Measurements from ENCODE around the gene LOXL3.

Gene LOXL3

DNA sequence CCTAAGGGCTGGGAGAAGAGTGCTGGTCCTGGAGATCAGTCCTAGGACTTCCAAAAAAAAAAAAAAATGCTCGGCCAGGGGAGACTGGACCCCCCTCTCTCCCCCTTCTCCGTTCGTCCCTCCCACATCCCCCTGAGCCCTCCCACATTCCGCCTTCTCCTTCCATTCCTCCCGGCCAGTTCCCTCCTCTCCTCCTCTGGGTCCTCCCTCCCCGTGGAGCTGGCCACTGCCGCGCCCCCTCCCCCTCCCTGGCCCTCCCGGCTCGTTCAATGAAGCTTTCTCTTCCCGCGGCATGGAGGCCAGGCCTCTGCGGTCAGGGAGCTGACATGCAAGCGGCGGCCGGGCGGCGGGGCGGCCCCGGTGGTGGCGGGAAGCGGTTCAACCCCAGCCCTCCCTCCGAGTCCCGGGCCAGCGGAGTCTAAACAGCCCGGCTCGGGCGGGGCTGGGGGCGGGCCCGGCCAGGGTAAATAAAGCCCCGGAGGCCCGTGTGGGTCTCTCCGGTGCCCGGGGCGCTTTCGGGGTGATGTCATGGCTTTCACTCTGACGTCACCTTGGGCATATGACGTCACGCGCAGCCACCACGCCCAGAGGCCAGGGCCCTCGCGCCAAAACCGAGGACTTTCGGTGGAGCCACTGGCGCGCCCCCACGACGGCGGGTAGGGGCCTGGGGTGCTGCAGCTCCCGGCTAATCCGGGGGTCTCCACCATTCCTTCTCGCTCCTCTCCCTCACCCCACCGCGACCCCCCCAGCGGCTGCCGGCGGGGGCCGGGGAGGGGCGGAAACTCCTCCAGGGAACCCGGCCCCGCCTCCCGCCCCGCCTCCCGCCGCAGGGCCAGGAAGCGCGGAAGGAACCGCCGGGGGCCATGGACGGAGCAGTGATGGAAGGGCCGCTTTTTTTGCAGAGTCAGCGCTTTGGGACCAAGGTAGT is at the start of gene LOXL3, which contains the start of gene DOK1:
LOXL3 (minus strand) TSS at position 51 of the 928 bp plus-strand sequence. CDS start 1,308 bp downstream, outside the sequence.
DOK1 (plus strand) TSS at position 829 of the 928 bp plus-strand sequence; CDS start at position 864, 35 bp downstream.
- peak; percentile 52 to 69 for DNase-seq

GRCh38 chr2:74602586-74603281 is 49.0 kb upstream of the LOXL3 start:
- DNase-seq = no peak

- no peak for DNase-seq
Measured at GRCh38 chr2:74599676-74600075, 45.9 kb upstream of the LOXL3 start.

- DNase-seq = peak; percentile 62 to 75
Measured at GRCh38 chr2:74597410-74597809, 43.7 kb upstream of the LOXL3 start.

DNA sequence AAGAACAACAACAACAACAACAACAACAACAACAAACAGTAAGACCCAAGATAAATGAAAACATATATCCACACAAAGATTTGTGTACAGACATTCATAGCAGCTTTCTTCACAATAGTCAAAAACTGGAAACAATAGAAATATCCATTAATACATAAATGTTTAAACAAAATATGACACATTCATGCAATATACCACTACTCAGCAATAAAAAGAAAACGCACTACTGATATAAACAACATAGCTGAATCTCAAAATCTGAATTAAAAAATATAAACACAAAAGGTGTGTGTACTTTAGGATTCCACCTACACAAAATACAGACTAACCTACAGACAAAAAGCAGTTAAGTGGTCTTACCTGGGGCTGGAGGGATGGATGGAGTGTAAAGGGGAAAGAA is 42.8 kb upstream of the LOXL3 start:
- DNase-seq = no peak

GRCh38 chr2:74593826-74594772 is 40.4 kb upstream of the LOXL3 start:
- no peak for DNase-seq

- no peak for DNase-seq
Measured at GRCh38 chr2:74588664-74589063, 34.9 kb upstream of the LOXL3 start.

GRCh38 chr2:74587664-74588277 is 34.0 kb upstream of the LOXL3 start:
- DNase-seq = peak; percentile 32 to 48

- DNase-seq = no peak
Measured at GRCh38 chr2:74585406-74586185, 31.9 kb upstream of the LOXL3 start.

DNA sequence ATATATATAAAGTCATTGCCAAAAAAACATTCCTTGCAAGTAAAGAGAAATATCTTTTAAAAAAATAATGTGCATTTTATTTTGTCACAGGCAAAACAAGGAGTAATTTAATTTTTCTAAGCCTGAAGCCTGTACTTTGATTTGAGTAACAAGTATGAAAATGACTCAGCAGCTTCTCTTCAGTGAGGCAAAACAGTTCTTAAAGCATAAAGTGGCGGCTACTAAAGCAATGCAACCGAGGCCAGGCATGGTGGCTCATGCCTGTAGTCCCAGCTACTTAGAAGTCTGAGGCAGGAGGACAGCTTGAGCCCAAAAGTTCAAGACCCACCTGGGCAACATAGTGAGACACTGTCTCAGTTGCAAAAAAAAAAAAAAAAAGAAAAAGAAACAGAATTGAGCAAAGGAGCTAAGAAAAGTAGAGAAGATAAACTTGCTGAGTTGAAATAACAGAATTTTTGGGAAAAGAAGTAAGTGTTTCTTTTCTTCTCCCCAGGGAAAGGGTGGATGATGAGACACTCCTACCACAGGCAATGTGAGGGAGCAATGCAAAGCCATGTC is 30.4 kb upstream of the LOXL3 start:
- DNase-seq = no peak

DNA sequence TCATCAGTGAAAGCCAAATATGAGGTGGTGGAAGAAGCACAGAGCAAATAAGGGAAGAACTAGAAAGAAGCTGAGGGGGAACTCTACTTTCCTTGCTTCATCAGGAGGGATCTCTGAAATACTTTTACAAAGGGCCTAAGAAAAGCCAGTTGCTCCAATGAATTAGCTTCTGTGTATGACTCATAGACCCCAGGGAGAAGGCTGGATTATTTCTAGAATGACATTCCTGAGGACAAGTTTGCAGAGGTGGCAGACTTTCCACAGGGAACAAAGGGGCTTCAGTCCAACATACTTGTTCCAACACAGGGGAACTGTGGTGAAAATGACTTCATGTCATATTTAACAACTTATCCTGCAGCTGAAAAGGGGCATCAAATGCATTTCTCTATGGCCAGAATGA is 29.8 kb upstream of the LOXL3 start:
- no peak for DNase-seq

GRCh38 chr2:74582184-74582583 is 28.4 kb upstream of the LOXL3 start:
- no peak for DNase-seq

- no peak for DNase-seq
Measured at GRCh38 chr2:74581463-74581862, 27.7 kb upstream of the LOXL3 start.

- DNase-seq = no peak
Measured at GRCh38 chr2:74578408-74578807, 24.7 kb upstream of the LOXL3 start.

GRCh38 chr2:74577448-74577847 is 23.7 kb upstream of the LOXL3 start:
- no peak for DNase-seq

GRCh38 chr2:74576863-74577229 is 23.1 kb upstream of the LOXL3 start:
- DNase-seq = no peak

DNA sequence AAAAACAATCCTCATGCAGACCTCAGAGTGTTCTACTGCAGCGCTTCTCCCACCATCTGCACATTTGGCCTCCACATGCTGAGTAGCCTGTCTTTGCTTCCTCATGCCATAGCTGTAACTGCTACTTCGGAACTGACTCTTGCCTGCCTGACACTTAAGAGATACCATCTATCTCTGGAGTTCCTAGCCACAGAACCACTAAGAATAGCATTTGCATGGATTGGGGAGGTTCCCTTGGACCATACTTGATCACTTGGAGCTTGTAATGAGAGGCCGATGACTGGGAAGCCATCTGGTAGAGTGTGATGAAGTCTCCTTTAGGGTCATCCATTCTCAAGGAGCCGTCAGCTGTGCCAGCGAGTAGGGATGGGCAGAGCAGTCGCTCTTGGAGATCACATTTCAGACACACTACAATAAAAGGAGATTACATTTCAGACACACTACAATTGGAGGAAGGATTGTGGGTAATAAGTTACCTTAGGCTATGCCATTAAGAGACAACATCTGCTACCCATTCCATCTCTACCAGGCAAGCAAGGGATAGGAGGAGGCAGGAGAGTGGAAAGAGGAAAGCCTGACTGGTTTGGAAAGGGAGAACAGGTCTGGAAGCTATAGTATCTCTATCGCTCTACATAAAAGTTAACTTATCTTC is 22.6 kb upstream of the LOXL3 start:
- DNase-seq = no peak

GRCh38 chr2:74575320-74575719 is 21.6 kb upstream of the LOXL3 start:
- DNase-seq = no peak

DNA sequence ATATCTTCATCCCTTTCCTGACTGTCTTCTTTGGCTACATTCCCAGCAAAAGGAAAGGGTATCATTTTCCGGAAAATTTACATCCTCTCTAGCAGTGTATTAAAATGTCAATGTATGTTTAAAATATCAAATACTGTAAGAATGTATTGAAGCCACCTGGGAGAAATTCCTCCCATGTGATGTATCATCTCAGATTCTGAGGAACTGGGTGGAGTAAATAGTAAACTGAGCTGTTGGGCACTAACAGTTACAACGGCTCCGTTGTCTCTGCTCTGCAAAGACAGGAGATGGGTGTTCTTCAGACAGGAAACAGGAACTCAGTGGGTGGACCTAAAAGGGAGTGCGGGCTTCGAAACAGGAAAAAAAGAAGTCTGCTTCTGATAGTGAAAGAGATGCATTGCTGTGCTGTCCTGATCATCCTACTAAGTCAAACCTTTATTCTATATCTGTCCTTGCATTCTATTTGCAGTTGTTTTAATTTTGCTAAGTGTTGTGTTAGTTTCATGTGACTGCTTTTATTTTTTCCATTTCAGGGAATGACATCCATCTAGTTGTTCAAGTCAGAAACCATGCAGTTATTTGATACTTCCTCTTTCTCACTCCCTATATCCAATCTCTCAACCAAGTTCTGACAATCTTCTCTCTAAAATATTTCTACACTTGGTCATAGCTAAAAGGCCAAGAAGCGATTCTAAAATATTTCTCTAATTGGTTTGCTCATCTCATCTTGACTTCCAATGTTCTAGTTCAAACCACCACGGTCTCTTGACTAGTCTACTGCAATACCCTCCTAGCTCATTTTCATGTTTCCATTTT is 20.2 kb upstream of the LOXL3 start:
- DNase-seq = no peak

Measured in NCI-H1930 (cell line).